Upper lobe of left lung (tissue), 6 donors: Measurements from ENCODE around the gene MEIKIN. TPM values are rescaled to one million over a fixed set of nuclear protein-coding genes. Genes with fewer than 3 reads are reported as not detected.
"Not testable (repeated sequence)": the region's sequence is repeated elsewhere in the genome, so short reads cannot be mapped to it uniquely, and the experiment has no call there.

Source experiments
- ATAC-seq, 2 donors: fragments of 200-7000 bp; cut with Tn5 transposase; one replicate each; pipeline ENCODE4 v1.9.1; 2022; ENCODE audit warnings: mild to moderate bottlenecking in 2 of 2, moderate library complexity in 2 of 2; ENCODE audit not compliant: low FRiP score in 2 of 2
- DNase-seq, 2 donors: peaks; one replicate each; pipeline ENCODE4 v3.0.0-alpha.2; 2019 to 2020
- H3K27ac ChIP-seq, 4 donors: fragments of 200-600 bp; sonication (generic); one replicate each; pipeline ENCODE4 v1.5.1; 2016 to 2019
- H3K27me3 ChIP-seq, 4 donors: fragments of 200-600 bp; sonication (generic); one replicate each; pipeline ENCODE4 v1.5.1; 2017 to 2019
- H3K36me3 ChIP-seq, 4 donors: fragments of 200-600 bp; sonication (generic); one replicate each; pipeline ENCODE4 v1.5.1; 2016 to 2019
- H3K4me1 ChIP-seq, 4 donors: fragments of 200-600 bp; sonication (generic); one replicate each; pipeline ENCODE4 v1.5.1; 2018 to 2019
- H3K4me3 ChIP-seq, 4 donors: fragments of 200-600 bp; sonication (generic); one replicate each; pipeline ENCODE4 v1.5.1; 2017 to 2019; ENCODE audit warnings: mild to moderate bottlenecking in 2 of 4, moderate library complexity in 1 of 4
- H3K9me3 ChIP-seq, 4 donors: fragments of 200-600 bp; sonication (generic); one replicate each; pipeline ENCODE4 v1.5.1; 2018 to 2019
- CTCF ChIP-seq, 6 experiments: fragments of 450-650 bp in 4 of 6; fragments of 200-600 bp in 2 of 6; sonication (generic) in 2 of 6; IDR thresholded peaks; one replicate each; pipeline ENCODE4 v1.5.1; 2016 to 2019; ENCODE audit warnings: antibody characterized with exemption in 6 of 6
- EP300 ChIP-seq, 4 donors: sonication (generic); formaldehyde crosslinking; IDR thresholded peaks; one replicate each; pipeline ENCODE4 v1.5.1; 2017; ENCODE audit warnings: antibody characterized with exemption in 4 of 4, control low read depth in 2 of 4
- POLR2A ChIP-seq, 4 donors: fragments of 450-650 bp; IDR thresholded peaks; one replicate each; pipeline ENCODE4 v1.5.1; 2016 to 2017; ENCODE audit warnings: antibody characterized with exemption in 4 of 4, mild to moderate bottlenecking in 2 of 4
- POLR2AphosphoS5 ChIP-seq, 2 donors: sonication (generic); formaldehyde crosslinking; IDR thresholded peaks; one replicate each; pipeline ENCODE4 v1.5.1; 2017; ENCODE audit warnings: antibody characterized with exemption in 2 of 2
- WGBS, 2 donors: methylation state at CpG; one replicate each; pipeline ENCODE4 v1.1.5; 2017 to 2018; 5-methylcytosine and 5-hydroxymethylcytosine counted together
- total RNA-seq, 6 donors: library from RNA; depleted of rRNA in 4 of 6; stranded (reverse); fragments of >200 nt in 4 of 6; gene quantifications; one replicate each; pipeline versions ENCODE4 v1.1.0 to v1.2.1, GENCODE V29; 2016 to 2021
- donor health status: DM: no; HTN: no; CAD: no; lungs with moderate emphysema.
- donor health status: DM: no; HTN: yes; CAD: no; lungs with severe emphysema.

Gene MEIKIN
- total RNA-seq, 6 donors from 2014 or later, result 0.77 TPM; not detected in 5

GRCh38 chr5:131786900-131787692, 158.4 kb downstream of the MEIKIN start:
- DNase-seq, result no peak
- Histone ChIP-seq H3K27me3 (no peaks in the 10 kb centered on the region), H3K4me1 (peaks cover 8 to 31% (median 15%) of the 10 kb centered on the region in 4 donors), H3K4me3 (no peak overlapping the region), H3K27ac (no peak overlapping the region), H3K9me3 (no peaks in the 10 kb centered on the region), H3K36me3 (no peaks in the 10 kb centered on the region)
- no peak for ATAC-seq
- 61 to 71% methylated on average over 4 of the region's 4 CpGs for WGBS, 2 donors
- TF ChIP-seq POLR2A (IDR thresholded peaks at IDR 0.05) (no peak), EP300 (IDR thresholded peaks at IDR 0.05) (no peak), POLR2AphosphoS5 (IDR thresholded peaks at IDR 0.05) (no peak), CTCF (IDR thresholded peaks at IDR 0.05) (no peak)

DNA sequence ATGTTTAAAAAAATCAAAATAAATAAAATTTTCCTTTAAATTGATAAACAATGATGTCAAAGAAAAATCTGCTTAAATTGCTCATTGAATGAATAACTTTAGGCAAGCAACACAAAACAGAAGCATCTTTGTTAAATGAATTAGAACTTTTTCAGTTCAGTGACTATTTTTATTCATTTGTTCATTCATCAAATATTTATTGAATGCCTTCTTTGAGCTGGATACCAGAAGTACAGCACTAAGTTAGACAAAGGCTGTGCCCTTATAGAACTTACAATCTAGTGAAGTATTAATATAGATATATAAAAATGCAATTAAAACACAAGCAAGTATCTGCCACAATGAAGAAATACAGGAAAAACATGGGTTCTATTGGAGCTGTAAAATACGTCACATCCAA, 159.4 kb downstream of the MEIKIN start:
- Histone ChIP-seq H3K9me3 (no peaks in the 10 kb centered on the region), H3K27ac (no peak overlapping the region), H3K27me3 (no peaks in the 10 kb centered on the region), H3K4me3 (no peak overlapping the region), H3K36me3 (no peaks in the 10 kb centered on the region), H3K4me1 (peaks cover 0 to 22% (median 12%) of the 10 kb centered on the region in 4 donors)
- DNase-seq (no peak), ATAC-seq (no peak)
- WGBS, 2 donors, result 84 to 88% methylated on average over 1 of the region's 1 CpG
- TF ChIP-seq POLR2A (IDR thresholded peaks at IDR 0.05) (no peak), POLR2AphosphoS5 (IDR thresholded peaks at IDR 0.05) (no peak), CTCF (IDR thresholded peaks at IDR 0.05) (no peak), EP300 (IDR thresholded peaks at IDR 0.05) (no peak)

DNA sequence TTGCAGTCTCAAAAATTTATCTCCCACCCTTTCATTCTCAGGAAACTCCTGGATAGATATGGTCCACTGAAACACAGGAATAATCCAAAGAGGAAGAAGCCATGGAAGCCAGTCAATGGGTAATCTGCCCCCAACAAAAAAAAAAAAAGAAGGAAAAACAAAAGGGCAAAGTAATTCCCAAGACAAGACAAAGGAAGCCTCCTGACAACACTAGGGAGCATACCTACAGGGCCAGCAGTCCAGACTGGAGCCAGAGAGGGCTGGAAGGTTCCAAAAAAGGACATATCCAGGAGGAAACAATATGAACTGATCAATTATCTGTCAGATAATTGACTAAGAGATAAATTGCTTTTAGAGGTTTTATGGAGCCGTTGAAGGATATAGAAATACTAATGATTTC, 161.6 kb downstream of the MEIKIN start:
- WGBS, 2 donors, result 90% methylated on average over 1 of the region's 1 CpG
- Histone ChIP-seq H3K4me1 (peaks cover 0 to 14% (median 6%) of the 10 kb centered on the region in 4 donors), H3K9me3 (no peaks in the 10 kb centered on the region), H3K36me3 (no peaks in the 10 kb centered on the region), H3K27me3 (no peaks in the 10 kb centered on the region), H3K27ac (no peak overlapping the region), H3K4me3 (no peak overlapping the region)
- ATAC-seq (no peak), DNase-seq (no peak)
- TF ChIP-seq POLR2AphosphoS5 (IDR thresholded peaks at IDR 0.05), result no peak

GRCh38 chr5:131783357-131783756, 162.1 kb downstream of the MEIKIN start:
- peaks cover 0 to 14% (median 6%) of the 10 kb centered on the region in 4 donors for H3K4me1 ChIP-seq
- no peaks in the 10 kb centered on the region for H3K9me3 ChIP-seq
- H3K4me3 ChIP-seq, result no peak overlapping the region
- no peaks in the 10 kb centered on the region for H3K27me3 ChIP-seq
- no peaks in the 10 kb centered on the region for H3K36me3 ChIP-seq
- H3K27ac ChIP-seq, result no peak overlapping the region
- DNase-seq (no peak), ATAC-seq (no peak)
- TF ChIP-seq CTCF (IDR thresholded peaks at IDR 0.05), result no peak
- WGBS, 2 donors, result 58 to 79% methylated on average over 1 of the region's 1 CpG

DNA sequence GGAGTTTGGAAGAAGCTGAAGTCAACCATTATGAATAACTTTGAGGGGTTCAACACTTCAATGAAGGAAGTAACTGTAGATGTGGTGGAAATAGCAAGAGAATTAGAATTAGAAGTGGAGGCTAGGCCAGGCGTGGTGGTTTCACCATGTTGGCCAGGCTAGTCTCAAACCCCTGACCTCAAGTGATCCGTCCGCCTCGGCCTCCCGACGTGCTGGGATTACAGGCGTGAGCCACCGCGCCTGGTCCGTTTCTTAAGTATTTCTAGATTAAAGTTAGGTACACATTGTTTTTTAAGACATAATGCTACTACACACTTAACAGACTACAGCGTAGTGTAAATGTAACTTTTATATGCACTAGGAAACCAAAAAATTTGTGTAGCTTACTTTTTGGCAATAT, 162.7 kb downstream of the MEIKIN start:
- peak in 1 of 2 donors; percentile 63 for DNase-seq
- H3K27ac ChIP-seq, result no peak overlapping the region
- TF ChIP-seq CTCF (IDR thresholded peaks at IDR 0.05) (no peak), POLR2A (IDR thresholded peaks at IDR 0.05) (no peak), EP300 (IDR thresholded peaks at IDR 0.05) (no peak), POLR2AphosphoS5 (IDR thresholded peaks at IDR 0.05) (no peak)
- H3K9me3 ChIP-seq, result no peaks in the 10 kb centered on the region
- no peak overlapping the region for H3K4me3 ChIP-seq
- ATAC-seq, result no peak
- H3K27me3 ChIP-seq, result no peaks in the 10 kb centered on the region
- H3K4me1 ChIP-seq, result peaks cover 0 to 12% (median 4%) of the 10 kb centered on the region in 4 donors
- H3K36me3 ChIP-seq, result no peaks in the 10 kb centered on the region
- 98 to 99% methylated on average over 11 of the region's 11 CpGs for WGBS, 2 donors

DNA sequence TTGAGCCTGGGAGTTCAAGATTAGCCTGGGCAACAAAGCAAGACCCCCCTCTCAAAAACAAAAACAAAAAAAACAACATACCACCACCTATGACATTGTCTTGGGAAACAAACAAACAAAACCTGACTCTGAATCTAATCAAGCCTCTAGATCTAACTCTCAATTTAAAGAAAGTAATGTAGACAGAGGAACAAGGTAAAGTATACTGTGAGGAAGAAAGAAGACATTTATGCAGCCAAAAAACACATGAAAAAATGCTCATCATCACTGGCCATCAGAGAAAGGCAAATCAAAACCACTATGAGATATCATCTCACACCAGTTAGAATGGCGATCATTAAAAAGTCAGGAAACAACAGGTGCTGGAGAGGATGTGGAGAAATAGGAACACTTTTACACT, 167.3 kb downstream of the MEIKIN start:
- not testable (repeated sequence) for H3K9me3 ChIP-seq, H3K27ac ChIP-seq, H3K36me3 ChIP-seq, DNase-seq, H3K27me3 ChIP-seq, H3K4me3 ChIP-seq, ATAC-seq
- peaks cover 4 to 34% (median 18%) of the 10 kb centered on the region in 4 donors for H3K4me1 ChIP-seq
- WGBS, 2 donors, result 100% methylated on average over 1 of the region's 1 CpG; no CpG with 5 or more reads in 1 of the 2 donors
